ENCODE measurements around the gene IQGAP3.

DNA sequence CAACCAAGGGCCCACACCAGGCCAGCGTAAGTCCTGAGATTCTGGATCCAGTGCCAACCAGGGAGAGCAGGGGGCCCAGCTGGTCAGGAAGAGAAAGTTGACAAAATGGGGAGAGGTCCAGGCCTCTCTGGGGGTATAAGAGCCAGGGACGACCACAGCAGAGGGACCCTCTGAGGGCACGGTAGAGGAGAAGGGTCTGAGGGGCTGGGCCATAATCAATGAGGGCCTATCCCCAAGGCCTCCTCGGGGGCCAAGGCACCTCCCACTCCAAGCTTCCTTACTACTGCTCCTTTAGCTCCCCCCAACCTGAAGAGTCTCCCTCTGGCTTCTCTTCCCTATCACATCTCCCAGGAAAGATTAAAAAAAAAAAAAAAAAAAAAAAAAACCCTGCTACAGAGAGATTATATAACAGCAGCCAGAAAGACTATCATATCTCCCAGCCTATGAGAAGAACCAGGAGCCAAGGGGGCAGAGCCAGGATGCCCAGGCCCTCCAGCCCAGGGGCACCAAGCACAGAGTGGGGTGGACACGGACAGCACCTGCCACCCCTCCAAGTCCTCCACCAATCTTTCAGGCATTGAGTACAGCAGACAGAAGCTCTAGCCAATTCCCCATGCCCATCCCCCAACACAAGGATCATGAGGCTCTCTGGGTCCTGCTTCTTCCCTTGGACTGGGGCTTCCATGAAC is 74.5 kb downstream of the IQGAP3 start:
- TF ChIP-seq, protein P1, sequence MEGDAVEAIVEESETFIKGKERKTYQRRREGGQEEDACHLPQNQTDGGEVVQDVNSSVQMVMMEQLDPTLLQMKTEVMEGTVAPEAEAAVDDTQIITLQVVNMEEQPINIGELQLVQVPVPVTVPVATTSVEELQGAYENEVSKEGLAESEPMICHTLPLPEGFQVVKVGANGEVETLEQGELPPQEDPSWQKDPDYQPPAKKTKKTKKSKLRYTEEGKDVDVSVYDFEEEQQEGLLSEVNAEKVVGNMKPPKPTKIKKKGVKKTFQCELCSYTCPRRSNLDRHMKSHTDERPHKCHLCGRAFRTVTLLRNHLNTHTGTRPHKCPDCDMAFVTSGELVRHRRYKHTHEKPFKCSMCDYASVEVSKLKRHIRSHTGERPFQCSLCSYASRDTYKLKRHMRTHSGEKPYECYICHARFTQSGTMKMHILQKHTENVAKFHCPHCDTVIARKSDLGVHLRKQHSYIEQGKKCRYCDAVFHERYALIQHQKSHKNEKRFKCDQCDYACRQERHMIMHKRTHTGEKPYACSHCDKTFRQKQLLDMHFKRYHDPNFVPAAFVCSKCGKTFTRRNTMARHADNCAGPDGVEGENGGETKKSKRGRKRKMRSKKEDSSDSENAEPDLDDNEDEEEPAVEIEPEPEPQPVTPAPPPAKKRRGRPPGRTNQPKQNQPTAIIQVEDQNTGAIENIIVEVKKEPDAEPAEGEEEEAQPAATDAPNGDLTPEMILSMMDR (IDR thresholded peaks at IDR 0.05) = no peak
- TF ChIP-seq POLR2A (IDR thresholded peaks at IDR 0.05) = no peak

Measured in body of pancreas (tissue), 4 donors.